VCaP (cell line): ENCODE data around the gene SYNDIG1.
A peak's percentile ranks its signal among the peaks of the same experiment; 100 is the strongest.

Experiments used
- H3K27ac ChIP-seq: fragments of 450-650 bp; 2 replicates; pipeline ENCODE4 v1.5.1; 2017
- CTCF ChIP-seq: fragments of 450-650 bp; conservative IDR thresholded peaks from 2 replicates; pipeline ENCODE4 v1.5.1; 2017; ENCODE audit warnings: mild to moderate bottlenecking, moderate library complexity

The SYNDIG1 gene

GRCh38 chr20:24657196-24657595 is 187.8 kb downstream of the SYNDIG1 start:
- H3K27ac ChIP-seq = peak overlapping the region; percentile 74
- TF ChIP-seq CTCF = peak; percentile 72

- no peak for TF ChIP-seq CTCF
- H3K27ac ChIP-seq = peak overlapping the region; percentile 74
Measured at GRCh38 chr20:24657878-24658620, 188.6 kb downstream of the SYNDIG1 start.

- peak overlapping the region; percentile 74; the same call in 1 of the 2 replicates for H3K27ac ChIP-seq
- no peak for TF ChIP-seq CTCF
Measured at GRCh38 chr20:24658920-24659660, 189.7 kb downstream of the SYNDIG1 start.

GRCh38 chr20:24659835-24660234 is 190.4 kb downstream of the SYNDIG1 start:
- H3K27ac ChIP-seq = peak overlapping the region; percentile 74; the same call in 1 of the 2 replicates
- TF ChIP-seq CTCF = no peak

GRCh38 chr20:24660651-24661050 is 191.2 kb downstream of the SYNDIG1 start:
- H3K27ac ChIP-seq = no peak overlapping the region
- TF ChIP-seq CTCF = no peak

GRCh38 chr20:24661255-24661654 is 191.8 kb downstream of the SYNDIG1 start:
- no peak overlapping the region for H3K27ac ChIP-seq
- no peak for TF ChIP-seq CTCF

GRCh38 chr20:24662322-24662721 is 192.9 kb downstream of the SYNDIG1 start:
- H3K27ac ChIP-seq = no peak overlapping the region
- TF ChIP-seq CTCF = no peak
